ENCODE measurements around the gene SPINK9.

SPINK9 gene

GRCh38 chr5:148335259-148335658, at the start of gene SPINK9:
SPINK9 (plus strand) TSS chr5:148335559; CDS start chr5:148335614, 55 bp downstream.
- DNase-seq = no peak

- peak; percentile 58 for DNase-seq
These were observed 44.8 kb upstream of the SPINK9 start for GRCh38 chr5:148290271-148291195.

- DNase-seq = no peak
These were observed 37.6 kb upstream of the SPINK9 start for GRCh38 chr5:148297731-148298130.

GRCh38 chr5:148306446-148306845, 28.9 kb upstream of the SPINK9 start:
- DNase-seq = no peak

GRCh38 chr5:148309019-148309418, 26.3 kb upstream of the SPINK9 start:
- DNase-seq = no peak

GRCh38 chr5:148309746-148310145, 25.6 kb upstream of the SPINK9 start:
- DNase-seq = no peak

GRCh38 chr5:148311484-148311883, 23.9 kb upstream of the SPINK9 start:
- no peak for DNase-seq

GRCh38 chr5:148312153-148312552, 23.2 kb upstream of the SPINK9 start, which contains the start of gene SPINK7:
SPINK7 (plus strand) TSS chr5:148312423; CDS start chr5:148312484, 61 bp downstream.
- DNase-seq = no peak

GRCh38 chr5:148314187-148314586, 21.2 kb upstream of the SPINK9 start:
- DNase-seq = peak; percentile 24

GRCh38 chr5:148314731-148315130, 20.6 kb upstream of the SPINK9 start:
- DNase-seq = no peak

GRCh38 chr5:148320011-148320963, 15.1 kb upstream of the SPINK9 start:
- peak; percentile 44 for DNase-seq

GRCh38 chr5:148333262-148333849, 2.0 kb upstream of the SPINK9 start:
- DNase-seq = no peak

- no peak for DNase-seq
These were observed 1.5 kb downstream of the SPINK9 start for GRCh38 chr5:148336704-148337435.

- DNase-seq = no peak
These were observed 7.1 kb downstream of the SPINK9 start for GRCh38 chr5:148342371-148343045.

GRCh38 chr5:148343046-148343407, 7.7 kb downstream of the SPINK9 start:
- no peak for DNase-seq

- no peak for DNase-seq
These were observed 8.5 kb downstream of the SPINK9 start for GRCh38 chr5:148343603-148344487.

GRCh38 chr5:148347706-148348105, 12.3 kb downstream of the SPINK9 start:
- DNase-seq = no peak

- no peak for DNase-seq
These were observed 17.3 kb downstream of the SPINK9 start for GRCh38 chr5:148352696-148353095.

- DNase-seq = no peak
These were observed 18.3 kb downstream of the SPINK9 start for GRCh38 chr5:148353634-148354033.

- DNase-seq = no peak
These were observed 29.0 kb downstream of the SPINK9 start for GRCh38 chr5:148364343-148364742.

GRCh38 chr5:148368299-148368698, 32.9 kb downstream of the SPINK9 start:
- DNase-seq = no peak

Measured in NCI-H69 (cell line).